ENCODE results near the gene PHF21A. TPM values are rescaled to one million over a fixed set of nuclear protein-coding genes. Genes with fewer than 3 reads are reported as not detected.

The PHF21A gene
- total and polyA plus RNA-seq, 10 of the 15 experiments (the other 5 are each of a cell fraction or from before 2014, with no cell fraction given): 2.6 to 37.2 (median 16.0) TPM

- DNase-seq (ENCODE audit: low read depth, low spot score) (no peak), ATAC-seq (no peak), FAIRE-seq (no peak)
- ChIA-PET RAD21 (ENCODE audit: unreplicated experiment) (interaction anchor here (1.6 kb wide), 1 partner anchor 11 kb away, joined by 5 read pairs; no protein-coding TSS in a partner anchor), SMC1A (ENCODE audit: uncharacterized antibody, unreplicated experiment) (interaction anchor here (0.7 to 2.2 kb wide), 3 partner anchors 13 to 393 kb away, joined by 3 to 7 read pairs (median 4); no protein-coding TSS in a partner anchor), CTCF (interaction anchor here (0.6 to 4.0 kb wide), 4 partner anchors 11 to 246 kb away, joined by 3 to 27 read pairs (median 3); no protein-coding TSS in a partner anchor), POLR2A (interaction anchor here (0.6 kb wide), 1 partner anchor 37 kb away, joined by 4 read pairs; no protein-coding TSS in a partner anchor)
- in situ Hi-C loops (cut with MboI) (no loop called here), intact Hi-C loops (cut with micrococcal nuclease; ENCODE audit: unreplicated experiment) (no loop called here)
- WGBS (ENCODE audit: insufficient coverage, insufficient replicate concordance, low lambda C conversion rate, missing lambda C conversion rate): 38% methylated on average over 1 of the region's 1 CpG
- H3K79me2 ChIP-seq (ENCODE audit: control insufficient read depth, insufficient read depth, low read length): no peaks in the 10 kb centered on the region
- no peak overlapping the region for H3K4me3 ChIP-seq
- H3K27ac ChIP-seq (ENCODE audit: control insufficient read depth, insufficient read depth): no peak overlapping the region
- no peak overlapping the region for H2AFZ ChIP-seq (ENCODE audit: control insufficient read depth, low read depth, low read length)
- H3K9ac ChIP-seq (ENCODE audit: control insufficient read depth, insufficient read depth, low read length): no peak overlapping the region
- no TSS peak for BruUV-seq (replicated peaks)
- no peaks in the 10 kb centered on the region for H3K27me3 ChIP-seq (replicated peaks in 1 of 2; ENCODE audit: control insufficient read depth in 2 of 2, insufficient read depth in 2 of 2, low read length in 1 of 2)
- peaks cover 0 to 5% of the 10 kb centered on the region in 2 experiments; a peak in 1 of 4 replicates for H3K36me3 ChIP-seq (ENCODE audit: control insufficient read depth in 2 of 2, insufficient read depth in 2 of 2, low read length in 1 of 2)
- no peaks in the 10 kb centered on the region for H3K4me1 ChIP-seq (ENCODE audit: control insufficient read depth, insufficient read depth, low read length)
- no peaks in the 10 kb centered on the region for H3K9me3 ChIP-seq (replicated peaks; ENCODE audit: control insufficient read depth, insufficient read depth, low read length)
- no peak overlapping the region for H3K4me2 ChIP-seq (ENCODE audit: control insufficient read depth, insufficient read depth)
- H4K20me1 ChIP-seq (ENCODE audit: control insufficient read depth, insufficient read depth): no peaks in the 10 kb centered on the region
- TF ChIP-seq BCL3 (IDR thresholded peaks at IDR 0.05; ENCODE audit: borderline replicate concordance, insufficient read depth, low read depth, low read length, poor library complexity, severe bottlenecking): no peak
- TF ChIP-seq FOXM1 (IDR thresholded peaks at IDR 0.05; ENCODE audit: low read depth, low read length): no peak
- TF ChIP-seq PAX5 (IDR thresholded peaks at IDR 0.05; ENCODE audit: borderline replicate concordance, low read depth, low read length): no peak
- no peak for TF ChIP-seq PBX3 (IDR thresholded peaks at IDR 0.05; ENCODE audit: insufficient replicate concordance, low read depth, low read length)
- no peak for TF ChIP-seq NRF1 (conservative IDR thresholded peaks at IDR 0.05; ENCODE audit: low read depth, low read length)
- no peak for TF ChIP-seq CBX5 (IDR thresholded peaks at IDR 0.05; ENCODE audit: low read depth)
- TF ChIP-seq, protein P1, sequence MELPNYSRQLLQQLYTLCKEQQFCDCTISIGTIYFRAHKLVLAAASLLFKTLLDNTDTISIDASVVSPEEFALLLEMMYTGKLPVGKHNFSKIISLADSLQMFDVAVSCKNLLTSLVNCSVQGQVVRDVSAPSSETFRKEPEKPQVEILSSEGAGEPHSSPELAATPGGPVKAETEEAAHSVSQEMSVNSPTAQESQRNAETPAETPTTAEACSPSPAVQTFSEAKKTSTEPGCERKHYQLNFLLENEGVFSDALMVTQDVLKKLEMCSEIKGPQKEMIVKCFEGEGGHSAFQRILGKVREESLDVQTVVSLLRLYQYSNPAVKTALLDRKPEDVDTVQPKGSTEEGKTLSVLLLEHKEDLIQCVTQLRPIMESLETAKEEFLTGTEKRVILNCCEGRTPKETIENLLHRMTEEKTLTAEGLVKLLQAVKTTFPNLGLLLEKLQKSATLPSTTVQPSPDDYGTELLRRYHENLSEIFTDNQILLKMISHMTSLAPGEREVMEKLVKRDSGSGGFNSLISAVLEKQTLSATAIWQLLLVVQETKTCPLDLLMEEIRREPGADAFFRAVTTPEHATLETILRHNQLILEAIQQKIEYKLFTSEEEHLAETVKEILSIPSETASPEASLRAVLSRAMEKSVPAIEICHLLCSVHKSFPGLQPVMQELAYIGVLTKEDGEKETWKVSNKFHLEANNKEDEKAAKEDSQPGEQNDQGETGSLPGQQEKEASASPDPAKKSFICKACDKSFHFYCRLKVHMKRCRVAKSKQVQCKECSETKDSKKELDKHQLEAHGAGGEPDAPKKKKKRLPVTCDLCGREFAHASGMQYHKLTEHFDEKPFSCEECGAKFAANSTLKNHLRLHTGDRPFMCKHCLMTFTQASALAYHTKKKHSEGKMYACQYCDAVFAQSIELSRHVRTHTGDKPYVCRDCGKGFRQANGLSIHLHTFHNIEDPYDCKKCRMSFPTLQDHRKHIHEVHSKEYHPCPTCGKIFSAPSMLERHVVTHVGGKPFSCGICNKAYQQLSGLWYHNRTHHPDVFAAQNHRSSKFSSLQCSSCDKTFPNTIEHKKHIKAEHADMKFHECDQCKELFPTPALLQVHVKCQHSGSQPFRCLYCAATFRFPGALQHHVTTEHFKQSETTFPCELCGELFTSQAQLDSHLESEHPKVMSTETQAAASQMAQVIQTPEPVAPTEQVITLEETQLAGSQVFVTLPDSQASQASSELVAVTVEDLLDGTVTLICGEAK (IDR thresholded peaks at IDR 0.05; ENCODE audit: borderline replicate concordance): no peak
- TF ChIP-seq NFIC (IDR thresholded peaks at IDR 0.05; ENCODE audit: low read depth, low read length): no peak
- no peak for TF ChIP-seq GABPA (IDR thresholded peaks at IDR 0.05; ENCODE audit: low read depth)
- TF ChIP-seq CBX3 (IDR thresholded peaks at IDR 0.05; ENCODE audit: borderline replicate concordance, low read depth): no peak
- no peak for TF ChIP-seq RB1 (IDR thresholded peaks at IDR 0.05; ENCODE audit: borderline replicate concordance)
- TF ChIP-seq, protein P2, sequence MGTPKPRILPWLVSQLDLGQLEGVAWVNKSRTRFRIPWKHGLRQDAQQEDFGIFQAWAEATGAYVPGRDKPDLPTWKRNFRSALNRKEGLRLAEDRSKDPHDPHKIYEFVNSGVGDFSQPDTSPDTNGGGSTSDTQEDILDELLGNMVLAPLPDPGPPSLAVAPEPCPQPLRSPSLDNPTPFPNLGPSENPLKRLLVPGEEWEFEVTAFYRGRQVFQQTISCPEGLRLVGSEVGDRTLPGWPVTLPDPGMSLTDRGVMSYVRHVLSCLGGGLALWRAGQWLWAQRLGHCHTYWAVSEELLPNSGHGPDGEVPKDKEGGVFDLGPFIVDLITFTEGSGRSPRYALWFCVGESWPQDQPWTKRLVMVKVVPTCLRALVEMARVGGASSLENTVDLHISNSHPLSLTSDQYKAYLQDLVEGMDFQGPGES (IDR thresholded peaks at IDR 0.05): no peak
- no peak for TF ChIP-seq SMAD5 (IDR thresholded peaks at IDR 0.05; ENCODE audit: low read depth)
- no peak for TF ChIP-seq KAT2A (conservative IDR thresholded peaks at IDR 0.05; ENCODE audit: control insufficient read depth, low read depth, low read length)
- TF ChIP-seq, protein P3, sequence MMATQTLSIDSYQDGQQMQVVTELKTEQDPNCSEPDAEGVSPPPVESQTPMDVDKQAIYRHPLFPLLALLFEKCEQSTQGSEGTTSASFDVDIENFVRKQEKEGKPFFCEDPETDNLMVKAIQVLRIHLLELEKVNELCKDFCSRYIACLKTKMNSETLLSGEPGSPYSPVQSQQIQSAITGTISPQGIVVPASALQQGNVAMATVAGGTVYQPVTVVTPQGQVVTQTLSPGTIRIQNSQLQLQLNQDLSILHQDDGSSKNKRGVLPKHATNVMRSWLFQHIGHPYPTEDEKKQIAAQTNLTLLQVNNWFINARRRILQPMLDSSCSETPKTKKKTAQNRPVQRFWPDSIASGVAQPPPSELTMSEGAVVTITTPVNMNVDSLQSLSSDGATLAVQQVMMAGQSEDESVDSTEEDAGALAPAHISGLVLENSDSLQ (IDR thresholded peaks at IDR 0.05): no peak
- TF ChIP-seq ATF7 (IDR thresholded peaks at IDR 0.05; ENCODE audit: low read depth): no peak
Measured at GRCh38 chr11:46017341-46017740, 103.9 kb downstream of the PHF21A start.

All from GM12878 (cell line).